ENCODE data around the gene SCAANT1.

SCAANT1 gene

DNA sequence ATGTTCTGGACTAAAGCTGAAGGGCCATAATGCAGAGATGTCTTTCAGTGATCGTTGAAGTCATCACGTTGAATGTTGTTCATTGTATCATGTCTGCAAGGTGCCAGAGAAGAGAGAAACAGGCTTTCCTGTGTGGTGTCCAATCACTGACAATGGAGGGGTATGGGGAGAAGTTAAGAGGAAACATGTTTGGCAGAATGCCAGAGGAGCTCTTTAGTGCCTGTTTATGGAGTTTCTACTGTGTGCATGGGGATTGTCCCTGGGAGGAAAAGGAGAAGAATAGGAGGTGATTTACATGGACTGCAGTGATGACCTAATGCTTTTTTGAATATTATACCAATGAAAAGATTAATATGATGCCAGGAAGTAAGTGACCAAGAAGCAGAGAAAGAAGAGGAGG, 11.7 kb downstream of the SCAANT1 start:
- DNase-seq (ENCODE audit: low read depth in 2 of 2) = no peak

GRCh38 chr3:63900010-63900409, 12.2 kb downstream of the SCAANT1 start:
- no peak for DNase-seq (ENCODE audit: low read depth in 2 of 2)

GRCh38 chr3:63896332-63897030, 15.7 kb downstream of the SCAANT1 start:
- DNase-seq (ENCODE audit: low read depth in 2 of 2) = no peak

DNA sequence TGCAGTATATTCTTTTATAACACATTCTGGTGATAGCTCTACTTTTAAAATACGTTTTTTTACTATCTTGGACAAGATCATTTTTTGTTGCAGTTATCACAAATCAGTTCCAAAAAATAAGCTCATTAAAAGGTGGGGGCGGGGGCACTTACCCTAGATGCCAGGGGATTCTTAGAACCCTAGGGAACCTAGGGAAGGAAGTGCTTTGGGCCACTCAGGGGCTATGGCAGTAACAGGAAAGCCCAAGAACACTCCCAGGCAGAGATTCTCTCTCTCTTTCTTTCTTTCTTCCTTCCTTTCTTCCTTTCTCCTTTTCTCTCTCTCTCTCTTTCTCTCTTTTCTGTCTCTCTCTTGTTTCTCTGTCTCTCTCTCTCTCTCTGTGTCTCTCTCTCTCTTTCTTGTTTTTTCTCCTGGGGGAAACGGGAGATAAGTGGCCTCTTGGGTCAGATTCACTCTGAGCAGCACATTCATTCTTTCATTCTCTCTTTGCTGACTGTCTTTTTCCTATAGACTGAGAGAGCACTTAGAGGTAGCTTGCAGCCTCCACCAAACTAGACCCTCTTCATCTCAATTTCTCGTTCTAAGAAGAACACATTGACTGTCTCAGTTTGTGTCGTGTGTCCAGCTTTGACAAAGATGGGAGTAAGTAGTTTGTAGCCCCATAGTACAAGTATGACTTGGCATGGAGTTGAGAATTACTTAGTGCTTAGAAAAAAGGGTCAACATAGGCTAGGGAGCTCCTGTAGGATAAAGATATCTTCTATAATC, 16.6 kb downstream of the SCAANT1 start:
- DNase-seq (ENCODE audit: low read depth in 2 of 2) = no peak

GRCh38 chr3:63892773-63893352, 19.3 kb downstream of the SCAANT1 start:
- no peak for DNase-seq (ENCODE audit: low read depth in 2 of 2)

DNA sequence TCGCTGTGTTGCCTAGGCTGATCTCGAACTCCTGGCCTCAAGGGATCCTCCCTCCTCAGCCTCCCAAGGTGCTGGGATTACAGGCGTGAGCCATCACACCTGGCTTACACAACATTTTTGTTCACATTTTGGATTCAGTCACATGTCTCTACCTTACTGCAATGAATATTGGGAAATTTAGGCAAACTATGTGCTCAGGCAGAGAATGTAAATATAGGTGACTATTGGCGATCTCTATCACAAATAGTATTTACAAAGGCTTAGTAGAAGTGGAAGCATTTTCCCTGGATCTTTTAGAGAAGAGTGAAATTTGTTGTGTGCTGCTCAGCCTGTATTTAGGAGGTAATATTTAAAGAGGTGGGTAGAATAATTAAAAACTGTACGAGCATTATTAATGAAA, 20.7 kb downstream of the SCAANT1 start:
- no peak for DNase-seq (ENCODE audit: low read depth in 2 of 2)

GRCh38 chr3:63886858-63887257, 25.3 kb downstream of the SCAANT1 start:
- DNase-seq (ENCODE audit: low read depth in 2 of 2) = no peak

DNA sequence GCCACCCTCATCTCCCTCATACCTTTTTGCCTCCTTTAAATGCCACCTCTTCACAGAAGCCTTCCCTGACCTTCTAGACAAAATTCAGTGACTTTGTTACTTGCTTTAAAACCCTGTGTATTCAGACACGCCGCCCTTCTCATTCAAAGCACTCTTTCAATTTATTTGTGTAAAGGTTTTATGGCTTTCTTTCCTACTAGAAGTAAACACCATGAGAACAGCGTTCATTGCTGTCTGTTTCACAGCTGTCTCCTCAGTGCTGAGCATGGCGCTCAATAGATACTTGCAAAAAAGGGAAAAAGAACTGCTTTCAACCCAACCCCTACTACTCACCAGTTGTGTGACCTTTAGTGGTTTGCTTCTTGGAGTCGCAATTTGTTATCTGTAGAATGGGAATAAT, 31.5 kb downstream of the SCAANT1 start:
- DNase-seq (ENCODE audit: low read depth in 2 of 2) = no peak

GRCh38 chr3:63878394-63879060, 33.7 kb downstream of the SCAANT1 start:
- no peak for DNase-seq (ENCODE audit: low read depth in 2 of 2)

GRCh38 chr3:63877737-63878393, 34.3 kb downstream of the SCAANT1 start:
- no peak for DNase-seq (ENCODE audit: low read depth in 2 of 2)

DNA sequence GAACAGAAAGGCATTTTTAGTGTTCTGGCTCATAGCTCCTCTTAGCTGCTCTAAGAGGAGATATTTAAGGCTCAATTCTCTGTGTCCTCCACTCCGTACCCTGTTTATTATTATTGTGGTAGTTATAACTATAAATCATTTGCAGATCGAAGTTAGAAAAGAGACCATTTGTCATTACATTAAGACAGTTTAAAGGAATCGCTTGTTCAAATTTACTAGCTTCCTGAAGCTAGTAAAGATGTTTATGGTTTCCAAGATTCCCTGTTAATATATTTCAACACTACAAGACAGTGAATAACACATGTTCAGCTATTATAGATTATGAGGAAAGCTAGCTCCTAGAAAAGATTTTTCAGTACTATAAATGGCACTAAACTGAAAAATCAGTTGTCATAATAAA, 35.9 kb downstream of the SCAANT1 start:
- no peak for DNase-seq (ENCODE audit: low read depth in 2 of 2)

GRCh38 chr3:63875510-63875909, 36.7 kb downstream of the SCAANT1 start:
- no peak for DNase-seq (ENCODE audit: low read depth in 2 of 2)

GRCh38 chr3:63874769-63875168, 37.4 kb downstream of the SCAANT1 start:
- DNase-seq (ENCODE audit: low read depth in 2 of 2) = no peak

DNA sequence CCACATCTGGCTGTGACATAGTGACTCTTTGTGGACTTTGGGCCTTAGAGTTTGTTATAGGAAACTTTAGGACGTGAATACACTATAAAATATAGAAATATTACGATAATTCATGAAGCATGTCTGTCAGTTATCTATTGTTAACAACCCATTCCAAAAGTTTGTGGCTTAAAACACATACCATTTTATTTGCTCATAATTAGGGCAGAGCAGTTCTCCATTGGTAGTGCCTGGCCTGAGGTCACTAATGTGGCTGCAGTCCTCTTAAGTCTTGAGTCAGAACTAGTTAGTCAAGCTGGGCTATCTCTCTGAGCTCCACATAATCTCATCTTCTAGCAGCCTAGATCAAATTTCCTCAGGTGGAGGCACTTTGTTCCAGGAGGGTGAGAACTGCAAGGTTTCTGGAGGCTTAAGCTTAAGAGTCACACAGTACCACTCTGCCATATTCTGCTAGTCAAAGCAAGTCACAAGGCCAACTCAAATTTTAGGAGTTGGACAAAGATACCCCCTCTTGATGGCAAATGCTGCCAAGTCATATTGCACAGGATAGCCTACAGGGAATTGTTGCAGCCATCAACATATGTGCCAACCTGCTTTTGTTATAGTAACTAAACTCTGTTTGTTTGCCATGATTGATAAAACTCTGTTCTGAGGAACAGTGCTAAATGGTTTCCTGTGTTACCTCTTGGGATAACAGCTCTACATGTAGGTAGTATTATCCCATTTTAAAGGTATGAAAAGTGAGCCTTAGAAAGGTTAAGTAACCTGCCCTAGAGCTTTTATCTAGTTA, 39.9 kb downstream of the SCAANT1 start:
- DNase-seq (ENCODE audit: low read depth in 2 of 2) = no peak

- no peak for DNase-seq (ENCODE audit: low read depth in 2 of 2)
Measured at GRCh38 chr3:63870615-63871005, 41.6 kb downstream of the SCAANT1 start.

DNA sequence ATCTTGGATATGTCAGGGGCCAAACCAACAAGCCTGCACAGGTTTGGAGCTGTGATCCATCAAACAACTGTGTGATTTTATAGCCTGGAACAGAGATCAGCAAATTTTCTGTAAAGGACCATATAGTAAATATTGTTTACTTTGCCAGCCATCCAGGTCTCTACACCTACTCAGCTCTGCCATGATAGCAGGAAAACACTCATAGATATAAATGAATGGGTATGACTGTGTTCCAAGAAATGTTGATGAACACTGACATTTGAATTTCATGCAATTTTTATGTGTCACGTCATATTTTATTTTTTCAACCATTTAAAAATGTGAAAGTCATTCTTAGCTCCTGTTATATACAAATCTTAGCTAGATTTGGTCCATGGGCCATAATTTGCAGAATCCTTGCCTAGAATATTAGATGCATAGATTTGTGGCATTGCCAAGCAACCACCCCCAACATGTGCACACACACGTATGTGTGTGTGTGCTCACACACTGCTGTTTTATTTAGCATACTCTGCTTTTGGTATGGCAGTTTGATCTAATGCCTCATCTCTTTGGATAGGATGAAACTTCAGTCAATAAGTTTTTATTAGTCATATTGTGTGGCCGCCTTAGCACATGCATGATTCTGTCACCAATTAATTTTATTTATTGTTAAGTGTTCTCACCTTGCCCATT, 42.1 kb downstream of the SCAANT1 start:
- DNase-seq (ENCODE audit: low read depth in 2 of 2) = no peak

GRCh38 chr3:63867225-63867624, 45.0 kb downstream of the SCAANT1 start:
- DNase-seq (ENCODE audit: low read depth in 2 of 2) = no peak

GRCh38 chr3:63864965-63865327, 47.2 kb downstream of the SCAANT1 start:
- DNase-seq (ENCODE audit: low read depth in 2 of 2) = no peak

DNA sequence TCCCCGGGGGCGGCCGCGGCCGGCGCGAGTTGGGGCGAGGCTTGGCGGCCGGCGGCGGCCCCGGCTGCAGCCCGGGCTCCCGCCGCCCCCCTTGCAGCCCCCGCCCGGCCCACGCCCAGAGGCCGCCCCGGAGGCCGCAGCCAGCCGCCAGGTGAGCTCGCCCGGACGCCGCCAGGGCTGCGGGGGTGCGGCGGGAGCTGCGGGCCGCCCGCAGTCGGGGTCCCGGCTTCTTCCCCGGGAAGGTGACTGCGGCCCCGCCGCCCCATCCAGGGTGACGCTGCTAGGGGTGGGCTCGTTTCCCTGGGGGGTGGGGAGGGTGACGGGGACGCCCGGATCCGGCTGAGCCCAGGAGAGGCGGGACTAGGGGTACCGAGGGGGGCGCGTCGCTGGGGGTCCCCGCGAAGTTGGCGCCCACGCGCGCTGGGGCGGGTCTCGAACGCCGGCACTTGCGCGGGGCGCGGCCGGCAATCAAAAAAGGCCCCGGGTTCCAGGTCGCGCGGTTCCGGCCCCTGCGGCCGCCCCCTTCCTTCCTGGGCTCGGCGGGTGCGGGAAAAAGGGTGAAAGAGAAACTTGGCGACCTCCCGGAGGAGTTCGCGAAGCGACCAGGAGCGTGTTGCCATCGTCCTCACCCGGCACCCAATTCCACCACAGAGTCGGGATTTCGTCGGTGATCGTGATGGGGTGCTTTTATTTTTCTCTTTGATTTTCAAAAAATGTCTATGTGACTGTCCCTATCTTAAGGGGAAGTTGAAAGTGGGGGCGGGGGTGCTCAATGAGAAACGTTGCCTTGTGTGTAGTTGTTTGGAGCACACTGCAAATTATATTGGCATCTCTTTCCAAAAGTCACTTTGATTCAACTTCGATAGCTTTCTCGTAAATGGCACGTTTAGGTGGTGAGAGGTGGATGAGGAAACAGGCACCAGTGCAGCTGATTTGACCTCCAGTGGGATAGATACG, 47.9 kb downstream of the SCAANT1 start:
- DNase-seq (ENCODE audit: low read depth in 2 of 2) = peak; percentile 17 to 24
